ENCODE data around the gene AMMECR1. TPM values are rescaled to one million over a fixed set of nuclear protein-coding genes. Genes with fewer than 3 reads are reported as not detected.

AMMECR1 gene
- total RNA-seq, 1 donor from 2014 or later, result 10.1 TPM

DNA sequence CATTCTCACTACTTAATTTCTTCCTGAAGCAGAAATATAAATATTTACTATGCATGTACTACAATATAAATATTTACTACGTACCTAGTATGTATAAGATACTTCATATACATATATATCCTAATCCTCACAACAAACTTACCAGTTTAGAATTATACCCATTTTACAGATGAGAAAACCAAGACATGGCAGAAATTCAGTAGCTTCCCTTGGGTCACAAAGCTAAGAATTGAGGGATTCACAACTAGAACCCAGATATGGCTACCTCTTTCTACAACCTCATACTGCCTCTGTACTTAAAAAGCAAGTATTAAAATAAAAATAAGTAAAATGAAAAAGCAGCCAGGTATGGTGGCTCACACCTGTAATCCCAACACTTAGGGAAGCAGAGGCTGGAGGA lies 65.9 kb downstream of the AMMECR1 start:
- Mint-ChIP-seq H3K4me3 (ENCODE audit: unreplicated experiment) (no peak overlapping the region), H3K27me3 (ENCODE audit: unreplicated experiment) (no peaks in the 10 kb centered on the region), H3K27ac (ENCODE audit: unreplicated experiment) (no peak overlapping the region), H3K9me3 (ENCODE audit: unreplicated experiment) (no peaks in the 10 kb centered on the region), H3K4me1 (ENCODE audit: unreplicated experiment) (peaks cover 8% of the 10 kb centered on the region), H3K36me3 (ENCODE audit: unreplicated experiment) (no peaks in the 10 kb centered on the region)
- TF ChIP-seq, protein P1, sequence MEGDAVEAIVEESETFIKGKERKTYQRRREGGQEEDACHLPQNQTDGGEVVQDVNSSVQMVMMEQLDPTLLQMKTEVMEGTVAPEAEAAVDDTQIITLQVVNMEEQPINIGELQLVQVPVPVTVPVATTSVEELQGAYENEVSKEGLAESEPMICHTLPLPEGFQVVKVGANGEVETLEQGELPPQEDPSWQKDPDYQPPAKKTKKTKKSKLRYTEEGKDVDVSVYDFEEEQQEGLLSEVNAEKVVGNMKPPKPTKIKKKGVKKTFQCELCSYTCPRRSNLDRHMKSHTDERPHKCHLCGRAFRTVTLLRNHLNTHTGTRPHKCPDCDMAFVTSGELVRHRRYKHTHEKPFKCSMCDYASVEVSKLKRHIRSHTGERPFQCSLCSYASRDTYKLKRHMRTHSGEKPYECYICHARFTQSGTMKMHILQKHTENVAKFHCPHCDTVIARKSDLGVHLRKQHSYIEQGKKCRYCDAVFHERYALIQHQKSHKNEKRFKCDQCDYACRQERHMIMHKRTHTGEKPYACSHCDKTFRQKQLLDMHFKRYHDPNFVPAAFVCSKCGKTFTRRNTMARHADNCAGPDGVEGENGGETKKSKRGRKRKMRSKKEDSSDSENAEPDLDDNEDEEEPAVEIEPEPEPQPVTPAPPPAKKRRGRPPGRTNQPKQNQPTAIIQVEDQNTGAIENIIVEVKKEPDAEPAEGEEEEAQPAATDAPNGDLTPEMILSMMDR (IDR thresholded peaks at IDR 0.05), result no peak
- DNase-seq (ENCODE audit: extremely low spot score, unreplicated experiment), result no peak

DNA sequence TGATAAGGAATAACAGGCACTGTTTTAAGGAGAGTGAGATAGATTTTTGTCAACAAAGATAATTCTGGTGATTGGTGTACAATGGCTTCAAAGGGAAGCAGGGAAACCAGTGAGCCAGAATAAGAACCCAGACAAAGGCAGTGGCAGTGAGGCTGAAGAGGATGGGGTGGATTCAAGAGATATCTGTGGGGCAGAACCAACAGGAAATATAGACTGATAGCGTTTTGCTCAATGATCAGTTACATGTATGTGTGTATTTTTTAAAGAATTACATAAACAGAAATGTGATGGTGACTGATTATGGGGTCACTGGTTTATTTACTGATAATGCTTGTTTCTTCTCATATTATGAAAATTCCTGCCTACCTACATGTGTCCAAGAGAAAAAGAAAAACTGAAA lies 66.4 kb downstream of the AMMECR1 start:
- Mint-ChIP-seq H3K9me3 (ENCODE audit: unreplicated experiment) (no peaks in the 10 kb centered on the region), H3K27me3 (ENCODE audit: unreplicated experiment) (no peaks in the 10 kb centered on the region), H3K4me3 (ENCODE audit: unreplicated experiment) (no peak overlapping the region), H3K36me3 (ENCODE audit: unreplicated experiment) (no peaks in the 10 kb centered on the region), H3K4me1 (ENCODE audit: unreplicated experiment) (peaks cover 8% of the 10 kb centered on the region), H3K27ac (ENCODE audit: unreplicated experiment) (no peak overlapping the region)
- no peak for DNase-seq (ENCODE audit: extremely low spot score, unreplicated experiment)
- TF ChIP-seq, protein P1 (IDR thresholded peaks at IDR 0.05), result no peak

GRCh38 chrX:110250847-110251246 lies 67.0 kb downstream of the AMMECR1 start:
- H3K27me3 Mint-ChIP-seq (ENCODE audit: unreplicated experiment), result no peaks in the 10 kb centered on the region
- no peaks in the 10 kb centered on the region for H3K9me3 Mint-ChIP-seq (ENCODE audit: unreplicated experiment)
- H3K4me3 Mint-ChIP-seq (ENCODE audit: unreplicated experiment), result no peak overlapping the region
- H3K4me1 Mint-ChIP-seq (ENCODE audit: unreplicated experiment), result peaks cover 8% of the 10 kb centered on the region
- TF ChIP-seq, protein P1 (IDR thresholded peaks at IDR 0.05), result no peak
- H3K27ac Mint-ChIP-seq (ENCODE audit: unreplicated experiment), result no peak overlapping the region
- DNase-seq (ENCODE audit: extremely low spot score, unreplicated experiment), result no peak
- no peaks in the 10 kb centered on the region for H3K36me3 Mint-ChIP-seq (ENCODE audit: unreplicated experiment)

DNA sequence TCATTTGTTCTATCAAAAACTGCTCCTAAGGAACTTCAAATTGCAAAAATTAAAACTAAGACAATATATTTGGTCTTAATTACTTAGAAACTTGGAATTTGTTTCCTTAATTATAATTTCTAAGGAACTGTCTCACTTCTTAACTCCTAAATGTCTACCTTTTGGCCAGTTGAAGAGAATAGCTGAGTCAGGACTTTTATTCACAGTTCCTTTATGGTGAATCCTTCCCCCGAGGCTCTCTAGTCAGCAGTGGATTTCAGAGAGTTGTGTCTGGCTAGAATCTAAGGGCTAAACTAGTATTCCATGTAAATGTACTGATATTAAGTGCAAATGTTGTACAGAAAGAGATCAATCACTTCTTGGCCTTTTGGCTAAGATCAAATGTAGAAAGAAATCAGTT lies 69.3 kb downstream of the AMMECR1 start:
- H3K36me3 Mint-ChIP-seq (ENCODE audit: unreplicated experiment), result no peaks in the 10 kb centered on the region
- H3K27ac Mint-ChIP-seq (ENCODE audit: unreplicated experiment), result no peak overlapping the region
- no peaks in the 10 kb centered on the region for H3K27me3 Mint-ChIP-seq (ENCODE audit: unreplicated experiment)
- DNase-seq (ENCODE audit: extremely low spot score, unreplicated experiment), result no peak
- H3K4me3 Mint-ChIP-seq (ENCODE audit: unreplicated experiment), result no peak overlapping the region
- no peaks in the 10 kb centered on the region for H3K9me3 Mint-ChIP-seq (ENCODE audit: unreplicated experiment)
- H3K4me1 Mint-ChIP-seq (ENCODE audit: unreplicated experiment), result peaks cover 14% of the 10 kb centered on the region
- TF ChIP-seq, protein P1 (IDR thresholded peaks at IDR 0.05), result no peak

- H3K27ac Mint-ChIP-seq (ENCODE audit: unreplicated experiment), result no peak overlapping the region
- no peak for DNase-seq (ENCODE audit: extremely low spot score, unreplicated experiment)
- H3K27me3 Mint-ChIP-seq (ENCODE audit: unreplicated experiment), result no peaks in the 10 kb centered on the region
- H3K36me3 Mint-ChIP-seq (ENCODE audit: unreplicated experiment), result no peaks in the 10 kb centered on the region
- H3K9me3 Mint-ChIP-seq (ENCODE audit: unreplicated experiment), result peaks cover 13% of the 10 kb centered on the region
- peaks cover 14% of the 10 kb centered on the region for H3K4me1 Mint-ChIP-seq (ENCODE audit: unreplicated experiment)
- H3K4me3 Mint-ChIP-seq (ENCODE audit: unreplicated experiment), result no peak overlapping the region
- TF ChIP-seq, protein P1 (IDR thresholded peaks at IDR 0.05), result no peak
Observed at GRCh38 chrX:110245011-110245410, 72.9 kb downstream of the AMMECR1 start.
